Activated CD4-positive, alpha-beta T cell treated with anti-CD3 and anti-CD28 coated beads, Interleukin-2, amount 50 U/mL, for 16 hours (primary cell): ENCODE results near the gene TMEM184A.

ENCODE experiments used
- DNase-seq: peaks from one replicate; pipeline ENCODE4 v3.0.0-alpha.2; 2020

Gene TMEM184A

DNA sequence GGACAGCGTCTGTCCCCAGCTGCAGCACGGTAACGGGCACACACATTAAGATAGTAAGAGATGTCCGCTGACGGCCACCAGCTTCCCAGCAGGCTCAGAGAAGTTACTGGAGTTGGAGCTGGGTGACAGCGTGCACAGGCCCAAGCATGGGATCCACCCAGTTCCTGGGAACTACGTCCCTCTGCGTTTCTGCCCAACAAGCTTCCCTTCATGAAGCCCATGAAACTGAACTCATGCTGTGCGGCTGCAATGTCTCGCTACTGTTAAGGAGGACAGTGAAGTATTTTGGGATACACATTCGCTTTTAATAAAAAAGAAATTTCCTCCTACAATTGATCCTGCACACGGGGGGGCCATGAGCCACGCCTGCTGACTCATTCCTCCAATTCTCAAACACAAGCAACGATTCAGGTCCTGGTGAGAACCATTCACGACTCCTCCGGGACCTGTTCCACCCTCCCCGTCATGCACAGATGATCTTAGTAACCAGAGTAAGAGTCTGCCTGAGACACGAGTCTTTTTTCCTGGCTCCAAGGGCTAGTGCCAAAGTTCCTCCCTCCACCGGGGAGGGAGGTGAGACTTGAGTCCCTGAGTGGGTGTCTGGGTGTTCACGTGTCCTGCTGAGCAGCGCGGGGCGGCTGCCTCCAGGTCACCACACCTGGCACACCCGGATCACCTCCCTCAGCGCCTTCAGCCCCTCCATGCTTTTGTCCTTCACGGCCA, 11.2 kb upstream of the TMEM184A start:
- no peak for DNase-seq

GRCh38 chr7:1566687-1567048, 10.7 kb upstream of the TMEM184A start:
- DNase-seq: no peak

- DNase-seq: no peak
Observed at GRCh38 chr7:1564603-1565022, 8.6 kb upstream of the TMEM184A start.

DNA sequence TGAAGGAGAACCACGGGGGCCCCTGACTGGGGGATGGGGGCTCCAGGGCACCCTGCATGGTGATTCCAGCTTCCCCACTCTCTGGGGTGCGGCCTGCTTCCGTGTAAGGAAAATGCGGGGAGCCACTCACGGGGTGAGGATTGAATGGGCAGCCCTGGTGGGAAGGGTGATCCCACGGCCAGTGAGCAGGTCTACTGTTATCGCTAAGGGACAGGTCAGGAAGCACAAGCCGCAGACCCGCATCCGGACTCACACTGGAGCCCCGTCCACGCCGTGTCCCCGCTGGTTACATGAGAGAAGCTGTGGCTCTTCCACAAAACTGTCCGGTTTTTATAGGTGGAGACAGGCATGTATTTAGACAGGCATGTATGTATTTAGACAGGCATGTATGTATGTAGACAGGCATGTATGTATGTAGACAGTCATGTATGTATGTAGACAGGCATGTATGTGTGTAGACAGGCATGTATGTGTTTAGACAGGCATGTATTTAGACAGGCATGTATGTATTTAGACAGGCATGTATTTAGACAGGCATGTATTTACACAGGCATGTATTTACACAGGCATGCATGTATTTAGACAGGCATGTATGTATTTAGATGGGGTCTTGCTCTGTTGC, 8.1 kb upstream of the TMEM184A start:
- no peak for DNase-seq

- DNase-seq: no peak
Observed at GRCh38 chr7:1562597-1563051, 6.6 kb upstream of the TMEM184A start.

- no peak for DNase-seq
Observed at GRCh38 chr7:1562116-1562515, 6.1 kb upstream of the TMEM184A start.

DNA sequence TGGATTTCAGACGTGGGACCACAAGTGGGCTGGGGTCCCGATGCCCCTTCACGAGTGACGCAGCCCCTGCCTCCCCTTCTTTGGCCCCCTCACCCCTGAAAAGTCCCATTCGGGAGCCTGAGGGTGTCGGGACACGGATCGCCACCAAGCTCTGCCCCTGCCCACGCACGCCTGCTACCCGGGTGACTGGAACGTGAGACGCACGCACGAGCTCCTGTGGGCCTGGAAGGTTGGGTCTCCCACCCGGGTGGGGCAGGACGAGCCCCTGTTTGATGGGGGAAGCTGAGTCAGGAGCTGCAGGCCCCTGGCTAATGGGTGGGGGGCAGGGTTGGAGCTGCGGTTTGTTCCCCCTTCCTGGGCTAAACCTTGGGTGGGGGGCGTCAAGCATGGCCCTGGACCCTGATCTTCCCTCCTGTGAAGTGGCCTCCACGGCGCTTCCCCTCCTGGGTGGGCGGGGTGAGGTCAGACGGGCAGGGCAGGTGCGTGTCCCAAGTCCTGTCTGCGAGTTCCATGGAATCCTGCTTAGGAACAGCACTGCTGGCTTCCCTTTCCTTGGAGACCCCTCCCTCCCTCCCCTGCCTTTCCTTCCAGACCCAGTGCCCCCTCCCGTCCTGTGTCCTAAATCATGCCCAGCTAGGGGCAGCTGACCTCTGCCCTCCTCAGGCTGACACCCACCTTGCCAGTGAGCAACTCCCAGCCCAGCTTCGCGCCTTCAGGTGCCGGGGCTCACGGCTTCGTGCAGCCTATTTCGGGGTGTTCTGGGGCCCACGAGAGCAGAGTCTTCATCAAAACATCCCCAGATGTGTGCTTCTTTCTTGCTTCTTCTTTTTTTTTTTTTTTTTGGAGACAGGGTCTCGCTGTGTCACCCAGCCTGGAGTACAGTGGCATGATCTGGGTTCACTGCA, 5.3 kb upstream of the TMEM184A start:
- DNase-seq: no peak

DNA sequence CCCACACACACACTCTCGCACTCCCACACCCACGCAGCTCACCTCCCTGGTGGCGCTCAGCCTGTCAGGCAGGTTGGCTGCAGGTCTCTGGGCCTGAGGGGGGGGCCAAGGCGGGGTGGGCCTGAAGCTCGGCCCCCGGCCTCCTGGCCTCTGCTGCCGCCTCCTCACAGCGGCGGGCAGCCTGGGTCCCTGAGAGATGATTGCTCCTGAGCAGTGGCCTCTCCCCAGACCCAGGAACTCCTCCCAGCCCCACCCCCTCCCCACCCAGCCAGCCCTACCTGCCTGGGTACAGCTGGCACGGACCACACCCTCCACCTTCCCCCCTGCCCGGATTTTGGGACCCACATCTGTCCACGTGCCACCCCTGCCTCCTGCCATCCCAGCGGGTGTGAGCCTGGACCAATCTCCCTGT, 4.6 kb upstream of the TMEM184A start:
- DNase-seq: no peak

GRCh38 chr7:1559626-1560590, 3.9 kb upstream of the TMEM184A start:
- no peak for DNase-seq

DNA sequence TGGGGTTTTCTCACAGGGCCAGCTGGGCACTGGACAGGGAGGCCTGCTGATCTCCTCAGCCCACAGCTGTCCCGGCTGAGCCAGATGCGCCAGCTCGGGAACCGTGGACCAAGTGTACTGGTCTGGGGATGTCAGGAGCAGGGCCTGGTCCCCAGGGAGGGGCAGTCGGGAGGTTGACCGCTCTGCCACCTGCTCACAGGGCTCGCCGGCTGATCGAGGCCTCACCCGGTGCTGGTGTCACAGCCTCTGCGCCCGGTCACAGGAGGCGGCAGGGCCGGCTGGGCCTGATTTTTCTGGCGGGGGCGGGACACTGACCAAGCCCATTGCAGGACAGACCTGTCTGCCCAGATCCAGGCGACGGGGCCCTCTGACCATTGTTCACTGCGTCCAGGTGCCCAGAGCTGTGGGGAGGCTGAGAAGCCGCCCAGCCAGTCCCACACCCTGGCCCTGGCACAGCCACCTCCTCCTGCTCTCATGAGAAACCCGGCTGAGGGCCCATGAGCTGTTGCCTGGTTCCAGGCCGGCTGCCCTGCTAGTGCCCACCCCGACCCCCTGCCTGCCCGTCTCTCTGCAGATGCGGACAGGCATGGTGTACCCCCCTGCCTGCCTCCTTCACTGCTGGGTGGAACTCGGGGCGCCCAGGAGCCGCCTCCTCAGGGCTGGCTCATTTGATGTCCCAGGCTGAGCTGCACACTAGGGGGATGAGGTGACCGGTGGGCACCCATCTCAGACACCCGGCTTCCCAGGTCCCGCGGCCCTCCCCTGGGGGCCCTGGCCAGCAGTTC, 3.0 kb upstream of the TMEM184A start:
- DNase-seq: no peak

GRCh38 chr7:1558181-1558811, 2.3 kb upstream of the TMEM184A start:
- DNase-seq: no peak

DNA sequence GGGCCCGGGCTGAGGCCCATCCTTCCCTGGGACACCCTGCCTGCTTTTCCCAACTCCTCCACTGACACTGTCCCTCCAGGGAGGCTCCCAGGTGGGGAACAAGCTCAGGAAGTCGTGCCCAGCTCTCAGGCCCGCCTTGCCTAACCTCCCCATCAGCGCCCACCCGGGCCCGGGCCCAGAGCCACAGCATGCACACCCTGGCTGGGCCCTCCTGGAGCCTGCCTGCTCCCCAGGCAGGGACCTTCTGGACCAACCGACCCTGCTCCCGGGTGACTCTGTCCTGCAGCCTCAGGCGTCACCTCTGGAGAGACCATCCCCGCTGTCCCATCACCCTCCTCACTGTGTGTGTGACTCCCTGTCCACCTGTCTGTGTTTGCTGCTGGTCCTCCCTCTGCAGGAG, 1.8 kb upstream of the TMEM184A start:
- no peak for DNase-seq

- DNase-seq: no peak
Observed at GRCh38 chr7:1557006-1557405, 1.0 kb upstream of the TMEM184A start.

GRCh38 chr7:1555046-1555812, 776 bp downstream of the TMEM184A start:
- no peak for DNase-seq

GRCh38 chr7:1554333-1555045, 1.5 kb downstream of the TMEM184A start:
- DNase-seq: no peak

DNA sequence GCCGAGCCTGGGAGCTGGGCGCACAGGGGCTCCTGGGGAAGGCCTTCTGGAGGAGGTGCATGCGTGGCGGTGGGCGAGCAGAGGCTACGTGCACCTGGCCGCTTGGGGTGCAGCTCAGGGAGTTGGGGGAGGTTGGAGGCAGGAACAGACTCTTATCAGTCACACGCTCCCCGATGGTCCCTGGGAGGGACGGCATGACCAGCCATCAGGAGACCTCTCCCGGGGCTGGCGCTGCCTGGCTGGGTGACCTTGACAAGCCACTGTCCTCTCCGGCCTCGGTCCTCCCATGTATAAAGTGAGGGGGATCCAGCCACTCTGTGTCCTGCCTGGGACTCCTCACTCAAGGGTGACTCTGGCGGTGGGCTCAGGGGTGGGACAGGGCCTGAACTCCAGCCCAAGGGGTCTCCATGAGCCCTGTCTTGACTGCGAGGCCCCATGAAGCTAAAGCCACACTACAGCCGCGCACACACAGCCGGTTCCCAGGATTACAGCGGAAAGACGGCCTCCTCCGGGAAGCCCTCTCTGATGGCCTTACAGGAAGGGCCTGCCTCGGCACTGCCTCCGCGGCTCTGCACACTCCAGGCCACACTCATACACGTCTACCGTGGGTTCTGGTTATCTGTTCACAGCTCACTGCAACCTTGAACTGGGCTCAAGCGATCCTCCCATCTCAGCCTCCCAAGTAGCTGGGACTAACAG, 2.3 kb downstream of the TMEM184A start:
- no peak for DNase-seq

- DNase-seq: no peak
Observed at GRCh38 chr7:1552200-1552599, 3.8 kb downstream of the TMEM184A start.

DNA sequence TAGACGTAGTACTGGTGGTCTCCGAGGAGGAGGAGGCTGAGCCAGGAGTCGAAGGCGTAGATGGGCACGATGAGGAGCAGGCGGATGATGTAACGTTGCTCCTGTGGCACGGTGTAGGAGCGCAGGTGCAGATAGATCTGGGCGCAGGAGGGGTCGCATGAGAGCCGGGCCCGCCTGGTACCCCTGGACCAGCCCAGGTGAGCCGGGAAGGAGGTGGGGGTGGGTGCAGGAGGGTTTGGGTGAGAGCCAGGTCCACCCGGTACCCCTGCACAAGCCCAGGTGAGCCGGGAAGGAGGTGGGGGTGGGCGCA, 5.2 kb downstream of the TMEM184A start:
- no peak for DNase-seq
